HFFc6 (cell line): ENCODE measurements around the gene TDRD15. TPM values are rescaled to one million over a fixed set of nuclear protein-coding genes. Genes with fewer than 3 reads are reported as not detected.
"Not testable (repeated sequence)": the region's sequence is repeated elsewhere in the genome, so short reads cannot be mapped to it uniquely, and the experiment has no call there.

ENCODE experiments used
- DNase-seq: peaks from one replicate; pipeline ENCODE4 v3.0.0-alpha.2; 2018
- H3K27ac Mint-ChIP-seq: 2 replicates; pipeline ENCODE4 v1.8.0; 2020; ENCODE audit warnings: mild to moderate bottlenecking, mixed read lengths
- H3K27me3 Mint-ChIP-seq: 2 replicates; pipeline ENCODE4 v1.8.0; 2021; ENCODE audit warnings: mild to moderate bottlenecking, moderate library complexity, mixed read lengths; ENCODE audit not compliant: insufficient read depth
- H3K36me3 Mint-ChIP-seq: 2 replicates; pipeline ENCODE4 v1.8.0; 2021; ENCODE audit warnings: low read depth, mixed read lengths
- H3K4me1 Mint-ChIP-seq: 2 replicates; pipeline ENCODE4 v1.8.0; 2020; ENCODE audit warnings: low read depth, mixed read lengths
- H3K4me3 Mint-ChIP-seq: 2 replicates; pipeline ENCODE4 v1.8.0; 2020; ENCODE audit warnings: mild to moderate bottlenecking, moderate library complexity, mixed read lengths
- H3K9me3 Mint-ChIP-seq: 2 replicates; pipeline ENCODE4 v1.8.0; 2020; ENCODE audit warnings: mild to moderate bottlenecking, mixed read lengths
- CTCF ChIP-seq: fragments of 200-600 bp; sonication (generic); IDR thresholded peaks from 2 replicates; pipeline ENCODE4 v1.5.0; 2021; ENCODE audit warnings: antibody characterized with exemption, mild to moderate bottlenecking
- total RNA-seq, 6 experiments: library from RNA; stranded (reverse); fragmentation: NEBNext Ultra II Directional; extraction: Animal tissue kit (Norgen Biotek cat#: 25700); gene quantifications; 2 replicates in 1 of 6; 3 replicates in 5 of 6; pipeline ENCODE4 v1.2.3, GENCODE V29; 2021

The TDRD15 gene
- total RNA-seq, 6 experiments from 2014 or later, result not detected

DNA sequence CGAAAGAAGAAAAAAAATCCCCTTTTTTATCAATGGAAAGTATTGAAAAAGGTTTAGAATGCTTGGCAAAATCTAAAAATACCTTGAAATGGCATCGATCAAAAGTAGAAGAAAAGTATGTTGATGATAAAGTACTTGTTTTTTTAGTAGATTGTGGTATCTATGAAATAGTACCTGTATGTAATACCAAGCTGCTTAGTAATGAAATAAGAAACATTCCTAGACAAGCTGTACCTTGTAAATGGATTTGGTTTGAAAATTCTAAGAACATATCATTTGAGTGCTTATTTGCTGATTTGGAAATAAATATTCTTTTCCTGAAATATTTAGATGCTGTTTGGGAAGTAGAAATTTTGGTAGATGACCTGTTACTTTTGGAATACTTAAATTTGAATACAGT, 18.4 kb downstream of the TDRD15 start:
- H3K36me3 Mint-ChIP-seq, result no peaks in the 10 kb centered on the region
- no peak for TF ChIP-seq CTCF
- peaks cover 13% of the 10 kb centered on the region for H3K9me3 Mint-ChIP-seq
- H3K27ac Mint-ChIP-seq, result no peak overlapping the region
- DNase-seq, result no peak
- H3K4me3 Mint-ChIP-seq, result no peak overlapping the region
- H3K27me3 Mint-ChIP-seq, result no peaks in the 10 kb centered on the region
- no peaks in the 10 kb centered on the region for H3K4me1 Mint-ChIP-seq

DNA sequence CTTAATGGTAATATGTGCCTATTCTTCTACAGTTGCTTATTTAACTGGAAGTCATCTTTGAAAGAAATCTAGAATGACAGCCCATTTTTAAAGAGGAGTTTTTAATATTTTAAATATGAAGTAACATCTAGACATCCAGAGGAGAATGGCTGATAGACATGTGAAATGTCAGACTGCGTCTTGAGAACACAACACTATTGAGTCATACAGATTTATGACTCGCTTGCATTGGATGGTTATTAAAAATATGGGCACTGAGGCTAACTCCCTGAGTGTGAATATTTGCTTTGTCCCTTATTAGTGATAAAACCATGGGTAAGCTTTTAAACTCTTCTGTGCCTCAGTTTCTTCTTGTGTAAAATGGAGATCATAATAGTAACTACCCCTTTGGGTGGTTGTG, 22.9 kb downstream of the TDRD15 start:
- no peak overlapping the region for H3K4me3 Mint-ChIP-seq
- H3K36me3 Mint-ChIP-seq, result no peaks in the 10 kb centered on the region
- peaks cover 20% of the 10 kb centered on the region for H3K9me3 Mint-ChIP-seq
- TF ChIP-seq CTCF, result no peak
- no peaks in the 10 kb centered on the region for H3K4me1 Mint-ChIP-seq
- DNase-seq, result no peak
- no peak overlapping the region for H3K27ac Mint-ChIP-seq
- no peaks in the 10 kb centered on the region for H3K27me3 Mint-ChIP-seq

GRCh38 chr2:21148718-21149117, 24.9 kb downstream of the TDRD15 start:
- no peaks in the 10 kb centered on the region; the same call in 1 of the 2 replicates for H3K36me3 Mint-ChIP-seq
- no peaks in the 10 kb centered on the region for H3K4me1 Mint-ChIP-seq
- no peaks in the 10 kb centered on the region for H3K27me3 Mint-ChIP-seq
- no peak overlapping the region for H3K27ac Mint-ChIP-seq
- peaks cover 23% of the 10 kb centered on the region for H3K9me3 Mint-ChIP-seq
- DNase-seq, result no peak
- no peak for TF ChIP-seq CTCF
- no peak overlapping the region for H3K4me3 Mint-ChIP-seq

GRCh38 chr2:21151234-21151633, 27.5 kb downstream of the TDRD15 start:
- H3K27me3 Mint-ChIP-seq, DNase-seq, H3K4me1 Mint-ChIP-seq, H3K36me3 Mint-ChIP-seq, H3K4me3 Mint-ChIP-seq, H3K27ac Mint-ChIP-seq: not testable (repeated sequence)
- peaks cover 32% of the 10 kb centered on the region for H3K9me3 Mint-ChIP-seq

- no peak for DNase-seq
- Mint-ChIP-seq H3K4me1 (no peaks in the 10 kb centered on the region), H3K36me3 (no peaks in the 10 kb centered on the region; the same call in 1 of the 2 replicates), H3K27ac (no peak overlapping the region), H3K9me3 (peaks cover 47% of the 10 kb centered on the region), H3K4me3 (no peak overlapping the region), H3K27me3 (no peaks in the 10 kb centered on the region)
- TF ChIP-seq CTCF, result no peak
These were observed 31.8 kb downstream of the TDRD15 start for GRCh38 chr2:21155365-21156136.

DNA sequence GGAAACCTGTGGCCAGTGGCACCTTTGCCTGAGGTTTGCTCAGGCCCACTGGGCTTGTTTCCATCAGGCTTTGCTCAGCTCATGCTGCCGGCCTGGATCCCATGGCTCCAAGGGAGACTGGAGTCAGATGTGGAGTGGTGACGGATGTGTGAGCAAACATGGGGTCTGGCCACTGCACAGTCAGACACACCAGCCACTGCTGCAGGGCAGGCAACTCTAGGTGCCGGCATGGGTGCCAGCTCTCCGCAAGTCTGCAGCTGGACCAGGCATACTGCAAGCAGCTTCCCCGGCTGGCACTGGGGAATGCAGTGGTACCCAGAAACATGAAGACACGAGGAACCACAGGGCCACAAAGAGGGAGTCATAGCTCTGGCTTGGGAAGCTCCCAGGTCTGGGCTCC, 37.4 kb downstream of the TDRD15 start:
- Mint-ChIP-seq H3K4me1 (no peaks in the 10 kb centered on the region), H3K27me3 (no peaks in the 10 kb centered on the region), H3K9me3 (peaks cover 60% of the 10 kb centered on the region), H3K4me3 (no peak overlapping the region), H3K36me3 (peaks cover 10% of the 10 kb centered on the region; the same call in 1 of the 2 replicates), H3K27ac (no peak overlapping the region)
- no peak for DNase-seq
- no peak for TF ChIP-seq CTCF
